Measurements from ENCODE around the gene RFWD3. TPM values are rescaled to one million over a fixed set of nuclear protein-coding genes. Genes with fewer than 3 reads are reported as not detected.

Gene RFWD3
- total and polyA plus RNA-seq, 2 of the 13 experiments (the other 11 are each of a cell fraction or from before 2014, with no cell fraction given), result 23.4 to 62.6 TPM

- TF ChIP-seq RERE (CRISPR knock-in tag; IDR thresholded peaks at IDR 0.05; ENCODE audit: low read depth) (no peak; the same call in 1 of the 2 replicates), MXD1 (CRISPR knock-in tag; IDR thresholded peaks at IDR 0.05) (peak; percentile 98), ZNF160 (CRISPR knock-in tag; IDR thresholded peaks at IDR 0.05) (peak; percentile 70; the same call in 1 of the 2 replicates), IKZF1 (IDR thresholded peaks at IDR 0.05) (no peak), ZNF460 (CRISPR knock-in tag; IDR thresholded peaks at IDR 0.05; ENCODE audit: borderline replicate concordance) (no peak), ZNF468 (CRISPR knock-in tag; IDR thresholded peaks at IDR 0.05) (no peak), DPF2 (CRISPR knock-in tag; IDR thresholded peaks at IDR 0.05; ENCODE audit: borderline replicate concordance, low read depth) (0 out of 2 replicates have a peak, but pooled peaks have one; percentile 30), ZNF547 (CRISPR knock-in tag; IDR thresholded peaks at IDR 0.05) (peak; percentile 91; the same call in 1 of the 2 replicates), TSC22D2 (CRISPR knock-in tag; IDR thresholded peaks at IDR 0.05; ENCODE audit: borderline replicate concordance) (no peak; the same call in 1 of the 2 replicates), SMAD3 (CRISPR knock-in tag; IDR thresholded peaks at IDR 0.05) (peak; percentile 81; the same call in 1 of the 2 replicates), RARG (CRISPR knock-in tag; IDR thresholded peaks at IDR 0.05; ENCODE audit: low read depth) (0 out of 2 replicates have a peak, but pooled peaks have one; percentile 51), CEBPG (CRISPR knock-in tag; IDR thresholded peaks at IDR 0.05) (no peak; the same call in 1 of the 2 replicates), ZNF260 (CRISPR knock-in tag; IDR thresholded peaks at IDR 0.05; ENCODE audit: borderline replicate concordance, low read depth) (no peak), CSRNP1 (CRISPR knock-in tag; IDR thresholded peaks at IDR 0.05) (no peak; the same call in 1 of the 2 replicates), ERF (CRISPR knock-in tag; IDR thresholded peaks at IDR 0.05) (peak; percentile 60; the same call in 1 of the 2 replicates), ZSCAN30 (CRISPR knock-in tag; IDR thresholded peaks at IDR 0.05) (no peak), EP300 (IDR thresholded peaks at IDR 0.05; ENCODE audit: low read depth in 2 of 2, low read length in 2 of 2) (no peak; a peak in 1 of 4 replicates), EP300 (CRISPR knock-in tag; IDR thresholded peaks at IDR 0.05; ENCODE audit: borderline replicate concordance) (no peak), MLX (CRISPR knock-in tag; IDR thresholded peaks at IDR 0.05) (no peak), PREB (CRISPR knock-in tag; IDR thresholded peaks at IDR 0.05) (0 out of 2 replicates have a peak, but pooled peaks have one; percentile 56)
Measured at GRCh38 chr16:74666425-74667254, at the start of gene RFWD3 (continued).

Data from HepG2 (cell line).